GM13976 (cell line): ENCODE results near the gene TCEAL3.
"Not testable (repeated sequence)": the region's sequence is repeated elsewhere in the genome, so short reads cannot be mapped to it uniquely, and the experiment has no call there.

ENCODE experiments used
- DNase-seq: peaks from one replicate; pipeline ENCODE4 v3.0.0; 2012; ENCODE audit warnings: low spot score
- in situ Hi-C: fragments of 300-500 bp; cut with MboI; formaldehyde crosslinking; loops from one replicate; pipeline ENCODE4 v1.12.0; 2022; ENCODE audit warnings: low sequenced_read_pairs, mixed read lengths, inconsistent platforms; ENCODE audit not compliant: unreplicated experiment
- TF ChIP-seq, protein P1 (sequence below): IDR thresholded peaks from 2 replicates; pipeline ENCODE4 v1.5.1; 2012; ENCODE audit warnings: borderline replicate concordance, mild to moderate bottlenecking; ENCODE audit not compliant: insufficient read depth; ENCODE audit errors: extremely low read depth, missing control alignments, control extremely low read depth

Gene TCEAL3

DNA sequence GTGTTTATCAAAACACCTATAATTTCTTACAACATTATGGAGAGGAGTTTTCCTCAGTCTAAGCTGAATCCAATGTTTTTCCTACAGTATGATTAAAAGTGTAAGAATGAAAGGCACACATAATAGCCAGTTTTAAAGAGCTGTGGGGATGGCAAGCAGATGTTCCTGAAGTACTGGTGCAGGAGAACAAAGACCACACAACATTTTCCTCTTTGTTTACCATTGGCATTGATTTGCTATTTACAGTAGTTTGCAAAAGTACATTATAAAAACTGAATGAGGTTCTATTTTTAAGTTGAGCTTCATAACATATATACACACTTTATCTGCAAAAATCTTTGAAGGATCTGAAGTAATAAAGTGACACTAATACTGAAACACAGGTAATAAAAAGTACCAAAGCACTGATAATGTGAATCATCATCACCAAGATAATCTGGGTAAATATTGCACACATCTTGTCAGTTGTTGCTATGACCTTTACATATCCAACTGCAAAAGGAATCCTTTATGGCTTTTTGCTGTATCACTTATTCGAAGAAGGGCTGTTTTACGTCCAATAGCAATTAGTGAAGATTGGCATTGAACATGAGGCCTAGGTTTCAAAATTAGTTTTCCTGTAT is 43.5 kb downstream of the TCEAL3 start:
- in situ Hi-C loops, result no loop called here
- TF ChIP-seq, protein P1, sequence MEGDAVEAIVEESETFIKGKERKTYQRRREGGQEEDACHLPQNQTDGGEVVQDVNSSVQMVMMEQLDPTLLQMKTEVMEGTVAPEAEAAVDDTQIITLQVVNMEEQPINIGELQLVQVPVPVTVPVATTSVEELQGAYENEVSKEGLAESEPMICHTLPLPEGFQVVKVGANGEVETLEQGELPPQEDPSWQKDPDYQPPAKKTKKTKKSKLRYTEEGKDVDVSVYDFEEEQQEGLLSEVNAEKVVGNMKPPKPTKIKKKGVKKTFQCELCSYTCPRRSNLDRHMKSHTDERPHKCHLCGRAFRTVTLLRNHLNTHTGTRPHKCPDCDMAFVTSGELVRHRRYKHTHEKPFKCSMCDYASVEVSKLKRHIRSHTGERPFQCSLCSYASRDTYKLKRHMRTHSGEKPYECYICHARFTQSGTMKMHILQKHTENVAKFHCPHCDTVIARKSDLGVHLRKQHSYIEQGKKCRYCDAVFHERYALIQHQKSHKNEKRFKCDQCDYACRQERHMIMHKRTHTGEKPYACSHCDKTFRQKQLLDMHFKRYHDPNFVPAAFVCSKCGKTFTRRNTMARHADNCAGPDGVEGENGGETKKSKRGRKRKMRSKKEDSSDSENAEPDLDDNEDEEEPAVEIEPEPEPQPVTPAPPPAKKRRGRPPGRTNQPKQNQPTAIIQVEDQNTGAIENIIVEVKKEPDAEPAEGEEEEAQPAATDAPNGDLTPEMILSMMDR, result no peak
- DNase-seq, result no peak

DNA sequence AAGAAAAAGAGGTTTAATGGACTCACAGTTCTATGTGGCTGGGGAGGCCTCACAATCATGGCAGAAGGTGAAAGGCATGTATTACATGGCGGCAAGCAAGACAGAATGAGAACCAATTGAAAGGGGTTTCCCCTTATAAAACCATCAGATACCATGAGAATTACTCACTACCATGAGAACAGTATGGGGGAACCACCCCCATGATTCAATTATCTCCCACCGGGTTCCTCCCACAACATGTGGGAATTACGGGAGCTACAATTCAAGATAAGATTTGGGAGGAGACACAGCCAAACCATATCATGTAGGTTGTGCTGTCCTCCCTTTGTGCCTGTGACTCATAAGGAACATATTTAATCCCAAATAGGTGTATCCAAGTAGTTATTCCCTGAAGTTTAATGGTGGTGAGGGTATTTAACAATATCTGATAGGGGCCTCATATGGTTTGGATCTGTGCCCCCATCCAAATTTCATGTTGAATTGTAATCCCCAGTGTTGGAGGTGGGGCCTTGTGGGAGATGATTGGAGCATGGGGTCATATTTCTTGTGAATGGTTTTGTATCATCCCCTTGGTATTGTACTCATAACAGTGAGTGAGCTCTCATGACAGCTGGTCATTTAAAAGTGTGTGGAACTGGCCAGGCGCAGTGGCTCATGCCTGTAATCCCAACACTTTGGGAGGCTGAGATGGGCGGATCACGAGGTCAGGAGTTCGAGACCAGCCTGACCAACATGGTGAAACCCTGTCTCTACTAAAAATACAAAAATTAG is 47.7 kb downstream of the TCEAL3 start:
- DNase-seq, in situ Hi-C loops: not testable (repeated sequence)

DNA sequence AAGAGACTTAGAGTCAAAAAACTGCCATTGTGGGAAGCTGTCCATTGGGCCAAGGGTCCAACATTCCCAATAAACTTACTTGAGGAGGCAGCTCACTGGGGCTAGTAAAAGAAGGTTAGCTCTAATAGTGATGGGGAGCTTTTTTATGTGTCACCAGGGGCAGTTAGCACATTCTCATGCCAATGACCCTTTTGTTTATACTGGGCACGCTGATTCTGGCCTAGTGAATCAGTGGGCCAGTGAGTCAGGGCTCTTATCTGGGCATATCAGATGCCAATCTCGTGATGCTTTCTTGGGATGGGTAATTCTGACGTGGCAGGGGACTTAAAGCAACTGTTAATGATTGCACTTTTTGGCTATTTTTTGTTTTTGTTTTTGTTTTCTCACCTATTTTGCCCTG is 48.9 kb downstream of the TCEAL3 start:
- TF ChIP-seq, protein P1, result no peak
- in situ Hi-C loops, result no loop called here
- no peak for DNase-seq

DNA sequence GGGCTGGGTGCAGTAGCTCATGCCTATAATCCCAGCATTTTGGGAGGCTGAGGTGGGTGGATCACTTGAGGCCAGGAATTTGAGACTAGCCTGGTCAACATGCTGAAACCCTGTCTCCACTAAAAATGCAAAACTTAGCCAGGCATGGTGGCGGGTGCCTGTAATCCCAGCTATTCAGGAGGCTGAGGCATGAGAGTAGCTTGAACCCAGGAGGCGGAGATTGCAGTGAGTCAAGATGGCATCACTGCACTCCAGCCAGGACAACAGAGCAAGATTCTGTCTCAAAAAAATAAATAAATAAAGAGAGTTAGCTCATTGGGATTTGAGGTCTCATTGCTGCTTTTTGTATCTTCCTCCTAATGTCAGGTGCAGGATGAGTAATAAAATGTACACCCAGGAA is 49.3 kb downstream of the TCEAL3 start:
- not testable (repeated sequence) for DNase-seq

DNA sequence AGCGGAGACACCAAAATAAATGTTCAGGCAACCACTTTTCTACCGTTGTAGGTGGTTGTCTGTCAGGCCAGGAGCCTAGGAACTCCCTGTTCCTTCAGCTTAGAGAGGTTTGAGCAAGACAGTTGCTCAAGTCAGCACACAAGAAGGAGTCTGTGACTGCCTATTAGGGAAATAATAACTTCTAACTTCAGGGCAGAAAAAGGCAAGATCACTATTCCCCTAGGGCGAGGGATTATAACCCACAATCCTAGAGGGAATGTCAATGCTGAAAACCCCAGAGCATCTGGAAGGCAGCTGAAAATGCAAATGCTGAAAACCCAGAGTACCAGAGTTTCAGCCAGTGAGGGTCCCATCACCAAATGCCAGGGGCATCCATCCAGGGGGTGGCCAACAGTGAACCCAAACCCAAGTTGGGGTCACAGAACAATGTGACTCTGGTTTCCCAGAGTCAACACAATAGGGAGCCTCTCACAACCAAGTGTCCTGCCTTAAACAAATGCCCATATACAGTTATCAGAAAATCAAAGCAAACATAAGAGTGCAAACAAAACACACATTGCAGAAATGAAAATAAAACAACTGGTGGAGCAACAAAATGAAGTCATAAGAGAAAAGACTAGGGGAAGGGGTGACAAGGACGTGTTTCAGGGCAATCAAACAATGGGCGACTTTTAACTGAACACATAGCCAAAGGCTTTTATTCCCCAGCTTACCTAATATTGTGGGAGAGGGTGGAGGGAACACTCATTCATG is 51.1 kb downstream of the TCEAL3 start:
- in situ Hi-C loops, result no loop called here
- DNase-seq, result no peak
- TF ChIP-seq, protein P1, result no peak

More for the DNA sequence above, 49.3 kb downstream of the TCEAL3 start:
- in situ Hi-C loops, result not testable (repeated sequence)

DNA sequence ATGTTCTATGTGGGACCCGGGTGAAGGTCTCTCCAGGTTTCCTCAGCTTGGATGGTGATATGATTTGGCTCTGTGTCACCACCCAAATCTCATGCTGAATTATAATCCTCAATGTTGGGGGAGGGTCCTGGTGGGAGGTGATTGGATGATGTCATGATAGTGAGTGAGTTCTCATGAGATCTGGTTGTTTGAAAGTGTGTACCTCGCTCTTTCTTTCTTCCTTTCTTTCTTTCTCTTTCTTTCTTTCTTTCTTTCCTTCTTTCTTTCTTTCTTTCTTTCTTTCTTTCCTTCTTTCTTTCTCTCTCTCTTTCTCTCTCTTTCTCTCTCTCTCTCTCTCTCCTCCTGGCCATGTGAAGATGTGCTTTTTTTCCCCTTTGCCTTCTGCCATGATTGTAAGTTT is 51.7 kb downstream of the TCEAL3 start:
- in situ Hi-C loops, DNase-seq: not testable (repeated sequence)
